PC-3 (cell line): ENCODE measurements around the gene FARS2. TPM values are rescaled to one million over a fixed set of nuclear protein-coding genes. Genes with fewer than 3 reads are reported as not detected.

Experiments
- ATAC-seq: fragments of 200-7000 bp; cut with Tn5 transposase; 2 replicates; pipeline ENCODE4 v1.9.1; 2020; ENCODE audit warnings: mild to moderate bottlenecking, moderate library complexity
- BruUV-seq: library from RNA; stranded (reverse); fragments of 400-500 nt; replicated peaks from 2 replicates; lab custom pipeline; 2021; lab: Mats Ljungman, UMichigan
- CTCF ChIA-PET: fragments of 300-600 bp; sonication (Branson Sonifier 250); formaldehyde crosslinking; loops from one replicate; lab custom pipeline; 2022; ENCODE audit warnings: antibody characterized with exemption; lab: Charles Lee
- POLR2A ChIA-PET: fragments of 300-600 bp; sonication (Branson Sonifier 250); formaldehyde crosslinking; loops from one replicate; lab custom pipeline; 2022; ENCODE audit warnings: antibody characterized with exemption; ENCODE audit not compliant: unreplicated experiment; lab: Charles Lee
- DNase-seq: peaks from one replicate; pipeline ENCODE4 v3.0.0-alpha.2; 2015
- H2AFZ ChIP-seq: fragments of 300-600 bp; sonication (generic); 2 replicates; pipeline ENCODE4 v1.6.0; 2016; ENCODE audit warnings: antibody characterized with exemption, low read length
- H3F3A ChIP-seq: fragments of 300-600 bp; sonication (generic); one replicate; pipeline ENCODE4 v1.6.0; 2017; ENCODE audit warnings: antibody characterized with exemption, low read length, control low read depth, mild to moderate bottlenecking; ENCODE audit not compliant: unreplicated experiment
- H3K27ac ChIP-seq: fragments of 300-600 bp; sonication (generic); 2 replicates; pipeline ENCODE4 v1.5.1; 2016; ENCODE audit warnings: mild to moderate bottlenecking, low read length
- H3K27me3 ChIP-seq: fragments of 300-600 bp; sonication (generic); 2 replicates; pipeline ENCODE4 v1.6.1; 2016; ENCODE audit warnings: low read length, mixed read lengths
- H3K36me3 ChIP-seq: fragments of 300-600 bp; sonication (generic); 2 replicates; pipeline ENCODE4 v1.6.1; 2016; ENCODE audit warnings: low read depth, mixed run types, low read length, mixed read lengths
- H3K4me1 ChIP-seq: fragments of 300-600 bp; sonication (generic); 2 replicates; pipeline ENCODE4 v1.5.1; 2016; ENCODE audit warnings: low read length; ENCODE audit not compliant: insufficient read depth
- H3K4me2 ChIP-seq: fragments of 300-600 bp; sonication (generic); 2 replicates; pipeline ENCODE4 v1.6.0; 2016; ENCODE audit warnings: low read length
- H3K4me3 ChIP-seq: fragments of 300-600 bp; sonication (generic); 2 replicates; pipeline ENCODE4 v1.5.1; 2016; ENCODE audit warnings: mild to moderate bottlenecking, low read length, mixed read lengths
- H3K79me2 ChIP-seq: fragments of 300-600 bp; sonication (generic); 2 replicates; pipeline ENCODE4 v1.6.1; 2017; ENCODE audit warnings: low read length, mixed read lengths
- H3K9ac ChIP-seq: fragments of 300-600 bp; sonication (generic); 2 replicates; pipeline ENCODE4 v1.6.0; 2016; ENCODE audit warnings: mild to moderate bottlenecking, low read length
- H3K9me2 ChIP-seq: fragments of 300-600 bp; sonication (generic); replicated peaks from 2 replicates; pipeline ENCODE4 v1.6.1; 2016; ENCODE audit warnings: mixed run types, low read length, mixed read lengths
- H3K9me3 ChIP-seq: fragments of 300-600 bp; sonication (generic); 2 replicates; pipeline ENCODE4 v1.6.1; 2016; ENCODE audit warnings: low read length, mixed read lengths
- H4K20me1 ChIP-seq: fragments of 300-600 bp; sonication (generic); 2 replicates; pipeline ENCODE4 v1.6.1; 2016; ENCODE audit warnings: low read length, mixed read lengths
- CTCF ChIP-seq: fragments of 300-600 bp; sonication (generic); conservative IDR thresholded peaks from 2 replicates; pipeline ENCODE4 v1.5.1; 2017; ENCODE audit warnings: antibody characterized with exemption, low read depth, mild to moderate bottlenecking, low read length
- EZH2 ChIP-seq: fragments of 300-600 bp; sonication (generic); IDR thresholded peaks from one replicate; pipeline ENCODE4 v1.6.1; 2017; ENCODE audit warnings: antibody characterized with exemption, mild to moderate bottlenecking, low read length; ENCODE audit not compliant: unreplicated experiment
- EZH2phosphoT487 ChIP-seq: fragments of 300-600 bp; sonication (generic); IDR thresholded peaks from 2 replicates; pipeline ENCODE4 v1.6.1; 2018; ENCODE audit warnings: mild to moderate bottlenecking, antibody characterized with exemption, low read length, borderline replicate concordance
- intact Hi-C: fragments of 100-400 bp; cut with micrococcal nuclease; formaldehyde crosslinking; loops from 2 replicates; pipeline ENCODE4 v1.9.0; 2023
- total RNA-seq: library from RNA; depleted of rRNA; stranded (reverse); fragments of >200 nt; gene quantifications from 2 replicates; pipeline ENCODE4 v1.2.3, GENCODE V29; 2014

The FARS2 gene
- total RNA-seq, 1 experiment from 2014 or later, result 23.0 TPM

DNA sequence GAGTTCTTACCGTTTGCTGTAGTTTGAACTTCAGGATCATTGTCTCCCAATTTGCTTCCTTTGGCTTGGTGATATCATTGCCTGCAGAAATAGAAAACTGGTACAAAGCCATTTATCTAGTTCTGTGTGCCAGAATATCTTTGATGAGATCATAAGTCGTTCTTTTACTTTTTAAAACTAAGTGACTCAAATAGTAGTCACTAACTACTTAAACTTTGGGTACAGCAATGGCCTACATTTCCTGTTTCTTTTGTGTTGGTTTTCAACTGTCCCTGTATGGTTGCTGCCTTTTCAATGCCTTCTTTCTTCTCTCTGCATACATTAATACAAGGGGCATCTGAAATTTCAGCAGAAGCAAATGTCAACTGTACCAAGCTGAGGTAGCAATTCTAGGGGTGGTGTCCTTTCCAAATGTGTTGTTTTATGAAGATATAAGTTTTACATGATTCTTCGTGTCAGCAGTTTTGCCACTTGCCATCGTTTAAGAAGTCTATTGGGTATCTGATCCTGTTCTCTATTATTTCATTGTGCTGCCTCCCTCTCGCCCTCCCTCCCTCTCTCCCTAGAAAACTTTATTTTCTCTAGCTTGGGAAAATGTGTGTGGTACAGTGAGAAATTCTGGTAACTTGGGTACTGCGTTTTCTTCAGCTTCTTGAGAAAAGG lies 238.5 kb downstream of the FARS2 start:
- DNase-seq (peak; percentile 85), ATAC-seq (peak; percentile 69)
- peaks cover 5% of the 10 kb centered on the region for H3F3A ChIP-seq
- POLR2A ChIA-PET, result no interaction called here
- no peak overlapping the region for H3K4me3 ChIP-seq
- no peak overlapping the region for H2AFZ ChIP-seq
- H3K79me2 ChIP-seq, result no peaks in the 10 kb centered on the region
- no peaks in the 10 kb centered on the region for H3K36me3 ChIP-seq
- CTCF ChIA-PET, result no interaction called here
- H4K20me1 ChIP-seq, result no peaks in the 10 kb centered on the region
- peak overlapping the region; percentile 63 for H3K9ac ChIP-seq
- no peaks in the 10 kb centered on the region for H3K9me3 ChIP-seq
- BruUV-seq, result no TSS peak
- 0 out of 2 replicates have a peak, but pooled peaks cover 3% of the 10 kb centered on the region for H3K9me2 ChIP-seq
- TF ChIP-seq EZH2phosphoT487 (no peak), CTCF (no peak), EZH2 (no peak)
- peak overlapping the region; percentile 78 for H3K4me2 ChIP-seq
- no peaks in the 10 kb centered on the region for H3K27me3 ChIP-seq
- H3K4me1 ChIP-seq, result peaks cover 26% of the 10 kb centered on the region
- peak overlapping the region; percentile 83 for H3K27ac ChIP-seq
- intact Hi-C loops, result loop anchor here (2.0 to 10.0 kb wide), 2 partner anchors 39 to 175 kb away; no protein-coding TSS in a partner anchor

- Histone ChIP-seq H4K20me1 (no peaks in the 10 kb centered on the region), H3K27me3 (no peaks in the 10 kb centered on the region), H3K4me2 (no peak overlapping the region), H3K9me3 (no peaks in the 10 kb centered on the region), H3K79me2 (no peaks in the 10 kb centered on the region), H3K4me3 (no peak overlapping the region), H2AFZ (no peak overlapping the region), H3K4me1 (peaks cover 26% of the 10 kb centered on the region), H3F3A (peaks cover 5% of the 10 kb centered on the region), H3K36me3 (no peaks in the 10 kb centered on the region), H3K27ac (no peak overlapping the region), H3K9ac (no peak overlapping the region), H3K9me2 (0 out of 2 replicates have a peak, but pooled peaks cover 3% of the 10 kb centered on the region)
- DNase-seq (no peak), ATAC-seq (no peak)
- ChIA-PET CTCF (no interaction called here), POLR2A (no interaction called here)
- no peak for TF ChIP-seq CTCF
- no peak for TF ChIP-seq EZH2phosphoT487
- no peak for TF ChIP-seq EZH2
- no TSS peak for BruUV-seq
- intact Hi-C loops, result no loop called here
Measured at GRCh38 chr6:5501837-5502236, 240.5 kb downstream of the FARS2 start.

DNA sequence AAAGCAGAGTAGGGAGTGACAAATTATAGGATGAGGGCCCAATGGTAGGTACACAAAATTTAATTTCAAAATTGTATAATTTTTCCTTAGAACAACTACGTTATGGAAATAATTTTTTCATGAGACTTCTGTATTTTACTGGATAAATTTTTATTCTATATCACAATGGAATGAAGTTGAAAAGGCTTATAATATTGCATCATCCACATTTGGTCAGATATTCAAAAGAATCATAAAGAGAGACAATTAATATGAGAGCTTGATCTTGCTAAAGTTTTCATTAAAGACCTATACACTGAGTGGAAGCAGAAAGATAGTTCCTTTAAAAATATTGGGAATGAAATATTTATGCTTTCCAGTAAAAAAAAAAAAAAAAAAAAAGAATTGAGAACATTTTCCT lies 242.8 kb downstream of the FARS2 start:
- Histone ChIP-seq H3K4me2 (no peak overlapping the region), H3F3A (no peaks in the 10 kb centered on the region), H3K9me2 (0 out of 2 replicates have a peak, but pooled peaks cover 1% of the 10 kb centered on the region), H3K9me3 (no peaks in the 10 kb centered on the region), H4K20me1 (no peaks in the 10 kb centered on the region), H3K79me2 (no peaks in the 10 kb centered on the region), H3K27me3 (no peaks in the 10 kb centered on the region), H3K4me3 (no peak overlapping the region), H2AFZ (no peak overlapping the region), H3K9ac (no peak overlapping the region), H3K36me3 (no peaks in the 10 kb centered on the region), H3K4me1 (peaks cover 15% of the 10 kb centered on the region), H3K27ac (no peak overlapping the region)
- no TSS peak for BruUV-seq
- TF ChIP-seq EZH2 (no peak), CTCF (no peak), EZH2phosphoT487 (no peak)
- ATAC-seq (no peak), DNase-seq (no peak)
- ChIA-PET CTCF (interaction anchor here (0.7 kb wide), 1 partner anchor 1043 kb away, joined by 5 read pairs; no protein-coding TSS in a partner anchor), POLR2A (no interaction called here)
- intact Hi-C loops, result no loop called here
